Pons (tissue), 1 donor: ENCODE data around the gene APBA1.

Source experiments
- DNase-seq: peaks from one replicate; pipeline ENCODE4 v3.0.0-alpha.2; 2016; ENCODE audit warnings: low spot score

Gene APBA1

GRCh38 chr9:69657269-69657668 is 14.9 kb downstream of the APBA1 start:
- no peak for DNase-seq

- DNase-seq, result no peak
Measured at GRCh38 chr9:69655065-69655464, 17.1 kb downstream of the APBA1 start.

- no peak for DNase-seq
Measured at GRCh38 chr9:69653261-69653660, 18.9 kb downstream of the APBA1 start.

GRCh38 chr9:69649566-69650250 is 22.5 kb downstream of the APBA1 start:
- DNase-seq, result no peak

- no peak for DNase-seq
Measured at GRCh38 chr9:69647804-69648203, 24.4 kb downstream of the APBA1 start.

GRCh38 chr9:69646810-69647209 is 25.4 kb downstream of the APBA1 start:
- DNase-seq, result no peak

- peak; percentile 32 for DNase-seq
Measured at GRCh38 chr9:69645488-69645887, 26.7 kb downstream of the APBA1 start.

- DNase-seq, result no peak
Measured at GRCh38 chr9:69643098-69643497, 29.1 kb downstream of the APBA1 start.

GRCh38 chr9:69637817-69638200 is 34.4 kb downstream of the APBA1 start:
- DNase-seq, result no peak

GRCh38 chr9:69637193-69637816 is 34.9 kb downstream of the APBA1 start:
- no peak for DNase-seq

- no peak for DNase-seq
Measured at GRCh38 chr9:69633716-69634115, 38.5 kb downstream of the APBA1 start.

- no peak for DNase-seq
Measured at GRCh38 chr9:69632768-69633167, 39.4 kb downstream of the APBA1 start.

GRCh38 chr9:69627281-69627680 is 44.9 kb downstream of the APBA1 start:
- no peak for DNase-seq

- no peak for DNase-seq
Measured at GRCh38 chr9:69623276-69623675, 48.9 kb downstream of the APBA1 start.

GRCh38 chr9:69622676-69623075 is 49.5 kb downstream of the APBA1 start:
- DNase-seq, result peak; percentile 19

- no peak for DNase-seq
Measured at GRCh38 chr9:69621730-69622460, 50.3 kb downstream of the APBA1 start.

- DNase-seq, result no peak
Measured at GRCh38 chr9:69620731-69621130, 51.4 kb downstream of the APBA1 start.

- no peak for DNase-seq
Measured at GRCh38 chr9:69619233-69619632, 52.9 kb downstream of the APBA1 start.

GRCh38 chr9:69617006-69617405 is 55.2 kb downstream of the APBA1 start:
- no peak for DNase-seq

GRCh38 chr9:69615880-69616279 is 56.3 kb downstream of the APBA1 start:
- no peak for DNase-seq

- no peak for DNase-seq
Measured at GRCh38 chr9:69611221-69611620, 61.0 kb downstream of the APBA1 start.

- DNase-seq, result no peak
Measured at GRCh38 chr9:69609156-69609555, 63.0 kb downstream of the APBA1 start.

- DNase-seq, result no peak
Measured at GRCh38 chr9:69606089-69606488, 66.1 kb downstream of the APBA1 start.
